Measurements from ENCODE around the gene MBD1.
A peak's percentile ranks its signal among the peaks of the same experiment; 100 is the strongest.
"Not testable (repeated sequence)": the region's sequence is repeated elsewhere in the genome, so short reads cannot be mapped to it uniquely, and the experiment has no call there.

MBD1 gene

GRCh38 chr18:50313031-50313607 lies 31.8 kb upstream of the MBD1 start:
- H3K4me3 ChIP-seq (replicated peaks; ENCODE audit: low read depth, low read length) = no peak overlapping the region
- no peak for DNase-seq (ENCODE audit: extremely low read depth, low read depth)
- no peak for TF ChIP-seq CTCF (IDR thresholded peaks at IDR 0.05; ENCODE audit: low read depth, low read length, missing control alignments)

DNA sequence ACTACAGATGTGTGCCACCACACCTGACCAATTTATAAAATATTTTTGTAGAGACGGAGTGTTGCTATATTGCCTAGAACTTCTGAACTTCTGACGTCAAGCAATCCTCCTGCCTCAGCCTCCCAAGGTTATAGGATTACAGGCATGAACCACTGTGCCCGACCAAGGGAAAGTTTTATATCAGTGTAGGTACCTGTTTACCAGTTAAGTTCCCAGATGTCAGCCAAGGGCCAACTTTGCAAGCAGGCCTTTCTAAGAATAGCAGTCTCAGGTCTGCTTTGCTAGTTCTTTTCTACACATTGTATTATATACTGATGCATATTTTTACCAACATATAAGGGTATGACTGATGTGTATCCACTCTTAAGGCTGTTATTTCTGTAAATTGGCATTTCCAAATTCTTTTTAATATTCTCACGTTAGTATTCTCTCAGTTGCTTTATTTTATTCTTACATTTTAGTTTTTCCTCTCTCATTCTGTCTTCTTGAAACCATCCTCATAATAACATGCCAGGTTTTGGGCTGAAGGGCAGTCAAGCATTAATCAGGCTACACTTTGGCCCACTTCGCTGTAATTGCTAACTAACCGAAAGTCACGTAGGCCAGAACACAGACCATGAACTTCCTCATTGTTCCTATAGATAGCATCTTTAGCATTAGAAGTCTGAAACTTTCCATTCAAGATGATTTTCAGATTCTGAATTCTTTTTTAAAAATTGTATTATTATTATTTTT lies 31.1 kb upstream of the MBD1 start:
- H3K4me3 ChIP-seq (replicated peaks; ENCODE audit: low read depth, low read length) = no peak overlapping the region
- DNase-seq (ENCODE audit: extremely low read depth, low read depth) = no peak

DNA sequence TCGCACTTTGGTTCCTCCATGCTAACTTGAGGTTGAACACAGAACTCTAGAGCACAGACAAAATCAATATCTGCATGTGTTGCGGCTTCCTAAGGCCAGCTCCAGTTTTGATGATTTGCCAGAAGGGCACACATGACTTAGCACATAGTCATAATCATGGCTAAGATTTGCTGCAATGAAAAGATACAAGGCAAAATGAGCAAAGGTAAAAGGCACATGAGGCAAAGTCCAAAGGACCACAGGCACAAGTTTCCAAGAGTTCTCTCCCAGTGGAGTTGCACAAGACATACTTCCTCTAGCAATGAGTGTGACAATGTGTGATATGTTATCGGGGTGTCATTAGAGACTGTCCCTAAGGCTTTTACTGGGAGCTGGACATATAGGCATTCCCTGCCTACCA lies 30.3 kb upstream of the MBD1 start:
- H3K4me3 ChIP-seq (replicated peaks; ENCODE audit: low read depth, low read length) = no peak overlapping the region

More for the DNA sequence above, 31.1 kb upstream of the MBD1 start:
- no peak for TF ChIP-seq CTCF (IDR thresholded peaks at IDR 0.05; ENCODE audit: low read depth, low read length, missing control alignments)

DNA sequence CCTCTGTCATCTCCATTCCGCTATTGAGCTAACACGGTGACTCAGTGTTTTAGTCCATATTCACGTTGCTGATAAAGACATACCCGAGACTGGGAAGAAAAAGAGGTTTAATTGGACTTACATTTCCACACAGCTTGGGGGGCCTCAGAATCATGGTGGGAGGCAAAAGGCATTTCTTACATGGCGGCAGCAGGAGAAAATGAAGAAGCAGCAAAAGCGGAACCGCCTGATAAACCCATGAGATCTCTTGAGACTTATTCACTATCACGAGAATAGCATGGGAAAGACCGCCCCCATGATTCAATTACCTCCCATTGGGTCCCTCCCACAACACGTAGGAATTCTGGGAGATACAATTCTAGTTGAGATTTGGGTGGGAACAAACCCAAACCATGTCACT lies 28.8 kb upstream of the MBD1 start:
- no peak for DNase-seq (ENCODE audit: extremely low read depth, low read depth)
- no peak for TF ChIP-seq CTCF (IDR thresholded peaks at IDR 0.05; ENCODE audit: low read depth, low read length, missing control alignments)
- H3K4me3 ChIP-seq (replicated peaks; ENCODE audit: low read depth, low read length) = no peak overlapping the region

More for the DNA sequence above, 30.3 kb upstream of the MBD1 start:
- DNase-seq (ENCODE audit: extremely low read depth, low read depth) = no peak
- TF ChIP-seq CTCF (IDR thresholded peaks at IDR 0.05; ENCODE audit: low read depth, low read length, missing control alignments) = no peak

DNA sequence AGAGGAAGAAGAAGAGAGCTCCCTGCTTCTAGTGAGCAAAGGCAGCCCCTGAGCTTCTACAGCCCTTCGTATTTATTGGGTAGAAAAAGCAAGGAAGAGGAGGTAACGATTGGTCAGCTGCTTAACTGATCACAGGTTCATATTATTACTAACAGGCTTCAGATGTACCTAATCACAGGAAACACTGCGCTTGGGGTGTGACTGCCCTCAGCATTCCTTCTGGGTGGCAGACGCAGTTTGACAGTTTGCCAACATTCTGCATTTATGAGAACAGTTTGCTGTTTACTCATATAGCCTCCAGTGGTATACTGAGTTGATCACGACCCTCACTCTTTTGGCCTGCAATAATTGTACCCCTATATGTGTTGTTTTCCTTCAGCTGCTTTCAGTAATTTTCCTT lies 27.5 kb upstream of the MBD1 start:
- not testable (repeated sequence) for DNase-seq (ENCODE audit: extremely low read depth, low read depth); H3K4me3 ChIP-seq (replicated peaks; ENCODE audit: low read depth, low read length)

DNA sequence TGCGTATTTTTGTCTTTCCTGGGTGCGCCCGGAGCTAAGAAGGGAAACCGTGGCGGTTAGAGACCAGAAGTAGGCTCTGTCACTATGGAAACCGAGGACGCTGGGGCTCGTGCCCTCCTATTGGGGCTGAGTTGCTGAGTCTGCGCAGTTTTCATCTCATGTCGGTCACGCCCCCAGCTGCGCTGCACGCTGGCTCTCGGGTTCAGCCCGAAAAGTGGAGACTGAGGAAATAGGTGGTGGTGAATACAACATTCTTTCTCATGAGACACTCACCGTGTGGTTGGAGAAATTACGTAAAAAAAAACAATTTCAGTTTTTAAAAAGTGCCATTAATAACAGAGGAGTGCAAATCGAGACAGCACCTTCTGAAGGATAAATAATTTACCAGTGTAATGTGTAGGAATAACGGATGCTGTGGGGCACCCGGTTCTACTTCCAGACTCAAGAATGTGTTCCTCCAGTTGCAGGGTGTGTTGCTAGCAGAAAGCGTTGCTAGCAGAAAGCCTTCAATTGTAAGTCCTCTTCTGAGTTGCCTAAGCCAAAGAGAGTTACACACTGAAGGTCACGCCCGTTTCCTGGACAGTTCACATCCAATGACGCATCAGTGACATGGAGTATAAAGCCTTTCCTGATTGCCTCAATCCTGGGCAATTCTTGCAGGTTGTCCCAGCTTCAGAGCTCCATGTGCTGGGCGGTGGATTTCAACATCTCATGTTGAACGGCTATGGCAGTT lies 26.6 kb upstream of the MBD1 start:
- no peak for TF ChIP-seq CTCF (IDR thresholded peaks at IDR 0.05; ENCODE audit: low read depth, low read length, missing control alignments)
- DNase-seq (ENCODE audit: extremely low read depth, low read depth) = peak; percentile 55
- H3K4me3 ChIP-seq (replicated peaks; ENCODE audit: low read depth, low read length) = peak overlapping the region; percentile 43

DNA sequence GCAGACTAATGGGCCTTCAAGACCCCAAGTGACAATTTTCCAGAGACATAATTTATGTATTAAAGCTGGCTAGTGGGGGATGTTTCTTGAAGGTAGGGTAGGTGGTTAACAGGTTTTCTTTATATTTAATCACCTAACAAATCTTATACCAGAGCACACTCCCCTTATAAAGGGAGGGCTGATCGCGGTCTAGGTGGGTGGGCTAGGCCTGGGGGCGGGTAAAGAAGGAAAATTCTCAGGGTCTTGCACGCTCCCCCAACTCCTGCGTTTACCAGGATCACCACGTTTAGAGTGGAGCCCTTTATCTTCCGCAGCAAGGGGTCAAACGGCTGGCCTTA lies 26.0 kb upstream of the MBD1 start:
- TF ChIP-seq CTCF (IDR thresholded peaks at IDR 0.05; ENCODE audit: low read depth, low read length, missing control alignments) = no peak
- DNase-seq (ENCODE audit: extremely low read depth, low read depth) = no peak
- peak overlapping the region; percentile 43 for H3K4me3 ChIP-seq (replicated peaks; ENCODE audit: low read depth, low read length)
